Nephron progenitor cell (in vitro differentiated cells): ENCODE measurements around the gene FSD1L.

Experiments
- DNase-seq: peaks from one replicate; pipeline ENCODE4 v3.0.0; 2021
- H3K27ac Mint-ChIP-seq: 2 replicates; pipeline ENCODE4 v1.8.0; 2021; ENCODE audit warnings: mild to moderate bottlenecking, moderate library complexity, mixed read lengths
- H3K27me3 Mint-ChIP-seq: 2 replicates; pipeline ENCODE4 v1.8.0; 2021; ENCODE audit warnings: mild to moderate bottlenecking, low read depth, mixed read lengths; ENCODE audit not compliant: poor library complexity
- H3K36me3 Mint-ChIP-seq: 2 replicates; pipeline ENCODE4 v1.8.0; 2021; ENCODE audit warnings: low read depth, mixed read lengths
- H3K4me1 Mint-ChIP-seq: 2 replicates; pipeline ENCODE4 v1.8.0; 2021; ENCODE audit warnings: mixed read lengths
- H3K4me3 Mint-ChIP-seq: 2 replicates; pipeline ENCODE4 v1.8.0; 2021; ENCODE audit warnings: mild to moderate bottlenecking, moderate library complexity, mixed read lengths
- H3K9me3 Mint-ChIP-seq: 2 replicates; pipeline ENCODE4 v1.8.0; 2021; ENCODE audit warnings: mild to moderate bottlenecking, moderate library complexity, mixed read lengths
- CTCF ChIP-seq: fragments of 200-600 bp; sonication (generic); IDR thresholded peaks from 2 replicates; pipeline ENCODE4 v1.5.0; 2021; ENCODE audit warnings: antibody characterized with exemption

Gene FSD1L

DNA sequence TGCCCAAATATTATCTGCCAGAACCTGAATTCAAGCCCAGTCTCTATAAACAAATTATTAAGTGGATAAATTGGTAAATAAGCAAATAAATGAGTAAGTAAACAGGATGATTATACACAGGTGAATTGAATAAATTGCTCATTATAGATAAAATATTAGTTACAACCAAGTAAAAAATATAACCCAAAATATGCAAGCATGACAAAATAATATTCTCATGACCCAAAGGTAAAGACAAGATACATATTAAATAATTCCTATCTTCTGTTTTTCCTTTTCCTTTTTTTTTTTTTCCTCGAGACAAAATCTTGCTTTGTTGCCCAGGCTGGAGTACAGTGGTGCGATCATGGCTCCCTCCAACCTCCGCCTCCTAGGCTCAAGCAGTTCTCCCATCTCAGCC is 21.2 kb upstream of the FSD1L start:
- Mint-ChIP-seq H3K27me3 (peaks cover 2% of the 10 kb centered on the region), H3K4me3 (no peak overlapping the region), H3K9me3 (no peaks in the 10 kb centered on the region), H3K36me3 (no peaks in the 10 kb centered on the region), H3K27ac (no peak overlapping the region), H3K4me1 (no peaks in the 10 kb centered on the region)
- TF ChIP-seq CTCF: no peak
- no peak for DNase-seq

DNA sequence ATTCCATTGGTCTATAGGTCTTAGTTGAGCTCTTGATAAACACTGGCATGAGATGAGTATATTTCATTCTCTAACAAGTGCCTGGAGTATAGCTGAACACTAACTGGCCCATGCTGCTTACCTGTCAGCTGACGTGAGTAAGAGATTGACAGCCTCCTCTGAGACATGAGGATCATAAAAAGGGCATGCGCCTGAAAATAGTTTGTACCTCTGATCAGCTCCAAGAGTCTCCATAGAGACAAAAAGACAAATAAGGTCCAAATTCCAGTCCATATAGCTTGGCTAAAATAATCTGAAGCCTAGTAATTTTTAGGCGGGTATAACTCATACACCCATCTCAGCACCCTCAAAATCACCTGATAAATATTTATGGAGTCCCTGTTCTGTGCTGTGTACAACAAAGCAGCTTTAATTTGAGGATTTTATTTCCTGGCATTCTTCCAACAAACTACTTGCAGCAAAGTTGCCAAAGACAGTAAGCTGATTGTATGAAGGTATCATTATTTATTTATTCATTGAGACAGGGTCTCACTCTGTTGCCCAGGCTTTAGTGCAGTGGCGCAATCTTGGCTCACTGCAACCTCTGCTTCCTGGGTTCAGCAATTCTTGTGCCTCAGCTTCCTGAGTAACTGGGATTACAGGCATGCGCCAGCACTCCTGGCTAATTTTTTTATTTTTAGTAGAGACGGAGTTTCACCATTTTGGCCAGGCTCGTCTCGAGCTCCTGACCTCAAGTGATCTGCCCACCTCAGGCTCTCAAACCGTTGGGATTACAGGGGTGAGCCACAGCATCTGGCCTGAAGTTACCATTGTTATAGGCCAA is 16.2 kb upstream of the FSD1L start:
- H3K4me3 Mint-ChIP-seq: no peak overlapping the region
- no peak for DNase-seq
- peaks cover 6% of the 10 kb centered on the region for H3K27me3 Mint-ChIP-seq
- no peak overlapping the region for H3K27ac Mint-ChIP-seq
- H3K4me1 Mint-ChIP-seq: peaks cover 30% of the 10 kb centered on the region
- peaks cover 23% of the 10 kb centered on the region for H3K9me3 Mint-ChIP-seq
- peaks cover 9% of the 10 kb centered on the region for H3K36me3 Mint-ChIP-seq
- TF ChIP-seq CTCF: no peak

DNA sequence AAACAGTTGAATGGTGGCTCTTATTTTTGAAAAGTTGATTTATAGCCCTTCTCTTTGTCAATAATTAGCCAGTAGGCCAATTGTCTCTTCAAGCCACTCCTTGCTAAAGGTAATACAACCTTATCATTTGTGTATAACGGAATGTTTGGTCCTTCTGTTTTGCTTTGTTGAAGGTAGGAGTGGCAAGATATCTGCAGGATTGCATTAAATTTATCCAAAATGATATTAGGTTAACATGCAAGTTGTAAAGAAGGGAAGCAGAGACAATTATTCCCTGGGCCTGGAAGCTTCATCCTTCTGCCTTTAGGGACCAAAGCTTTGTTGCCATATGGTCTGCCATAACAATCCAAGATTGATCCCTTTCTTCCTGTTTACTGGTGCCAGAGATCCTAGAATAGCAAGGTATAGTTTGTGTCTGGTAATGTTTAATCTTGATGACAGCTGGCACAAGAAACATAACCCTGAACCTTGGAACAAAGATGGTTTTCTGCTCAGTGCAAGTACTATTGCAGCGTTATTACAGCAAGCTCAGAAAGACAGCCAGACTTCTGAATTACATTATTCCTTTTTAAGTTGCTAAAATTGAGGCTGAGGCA is 15.5 kb upstream of the FSD1L start:
- peaks cover 30% of the 10 kb centered on the region for H3K4me1 Mint-ChIP-seq
- H3K27me3 Mint-ChIP-seq: peaks cover 6% of the 10 kb centered on the region
- H3K36me3 Mint-ChIP-seq: peaks cover 9% of the 10 kb centered on the region
- H3K4me3 Mint-ChIP-seq: no peak overlapping the region
- TF ChIP-seq CTCF: no peak
- DNase-seq: no peak
- H3K27ac Mint-ChIP-seq: peak overlapping the region; percentile 71
- peaks cover 27% of the 10 kb centered on the region for H3K9me3 Mint-ChIP-seq

DNA sequence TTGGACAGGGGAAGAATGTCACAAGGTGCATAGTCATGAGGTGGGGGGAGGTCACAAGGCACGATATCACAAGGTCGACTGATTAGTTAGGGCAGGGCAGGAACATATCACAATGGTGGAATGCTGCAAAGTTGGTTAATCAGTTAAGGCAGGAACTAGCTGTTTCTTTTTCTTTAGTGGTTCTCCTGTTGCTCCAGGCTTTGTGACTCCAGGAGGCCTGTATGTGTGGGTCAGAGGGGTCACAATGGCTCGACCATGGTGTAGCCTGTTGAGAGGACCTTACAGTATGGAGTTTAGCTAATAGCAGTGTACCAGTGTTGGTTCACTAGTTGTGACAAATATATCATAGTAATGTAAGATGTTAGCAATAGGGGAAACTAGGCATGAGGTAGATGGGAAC is 12.4 kb upstream of the FSD1L start:
- peaks cover 13% of the 10 kb centered on the region for H3K36me3 Mint-ChIP-seq
- no peak for TF ChIP-seq CTCF
- H3K4me1 Mint-ChIP-seq: peaks cover 53% of the 10 kb centered on the region
- H3K4me3 Mint-ChIP-seq: no peak overlapping the region
- peaks cover 3% of the 10 kb centered on the region for H3K27me3 Mint-ChIP-seq
- H3K27ac Mint-ChIP-seq: no peak overlapping the region
- peaks cover 31% of the 10 kb centered on the region for H3K9me3 Mint-ChIP-seq
- DNase-seq: no peak

GRCh38 chr9:105436783-105437182 is 11.1 kb upstream of the FSD1L start:
- H3K27ac Mint-ChIP-seq: no peak overlapping the region
- TF ChIP-seq CTCF: no peak
- peaks cover 7% of the 10 kb centered on the region for H3K27me3 Mint-ChIP-seq
- H3K4me1 Mint-ChIP-seq: peaks cover 53% of the 10 kb centered on the region
- no peak overlapping the region for H3K4me3 Mint-ChIP-seq
- H3K36me3 Mint-ChIP-seq: peaks cover 19% of the 10 kb centered on the region
- H3K9me3 Mint-ChIP-seq: peaks cover 36% of the 10 kb centered on the region
- no peak for DNase-seq
